GM20000 (cell line): Measurements from ENCODE around the gene STRA8.

Experiments
- DNase-seq: peaks from one replicate; pipeline ENCODE4 v3.0.0; 2012; ENCODE audit warnings: low spot score
- TF ChIP-seq, protein P1 (sequence below): IDR thresholded peaks from 2 replicates; pipeline ENCODE4 v1.5.1; 2012; ENCODE audit warnings: mild to moderate bottlenecking, control low read depth; ENCODE audit errors: extremely low read depth, missing control alignments

The STRA8 gene

DNA sequence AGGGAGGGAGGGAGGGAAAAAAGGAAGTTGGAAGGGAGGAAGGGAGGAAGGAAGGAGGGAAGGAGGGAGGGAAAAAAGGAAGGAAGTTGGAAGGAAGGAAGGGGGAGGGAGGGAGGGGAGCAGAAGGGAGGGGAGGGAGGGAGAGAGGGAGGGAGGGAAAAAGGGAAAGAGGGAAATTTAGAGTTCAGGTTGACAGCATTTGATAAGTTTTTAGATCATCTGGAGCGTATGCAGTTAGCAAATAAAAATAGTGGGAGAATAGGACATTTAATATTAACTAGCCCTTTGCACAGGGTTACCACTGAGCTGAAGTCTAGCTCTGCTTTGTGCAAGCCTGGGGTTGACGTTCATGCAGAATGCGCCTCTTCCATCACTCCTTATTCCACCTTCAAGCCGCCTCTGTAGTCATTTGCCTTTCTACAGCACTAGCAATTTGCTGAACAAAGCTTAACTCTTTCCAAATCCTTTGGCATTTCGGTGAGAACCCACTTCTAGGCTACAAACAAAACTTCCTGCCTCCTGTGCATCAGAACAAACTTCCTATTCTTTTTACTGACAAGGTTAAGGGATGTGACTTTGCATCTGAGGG lies 8.6 kb downstream of the STRA8 start:
- TF ChIP-seq, protein P1, sequence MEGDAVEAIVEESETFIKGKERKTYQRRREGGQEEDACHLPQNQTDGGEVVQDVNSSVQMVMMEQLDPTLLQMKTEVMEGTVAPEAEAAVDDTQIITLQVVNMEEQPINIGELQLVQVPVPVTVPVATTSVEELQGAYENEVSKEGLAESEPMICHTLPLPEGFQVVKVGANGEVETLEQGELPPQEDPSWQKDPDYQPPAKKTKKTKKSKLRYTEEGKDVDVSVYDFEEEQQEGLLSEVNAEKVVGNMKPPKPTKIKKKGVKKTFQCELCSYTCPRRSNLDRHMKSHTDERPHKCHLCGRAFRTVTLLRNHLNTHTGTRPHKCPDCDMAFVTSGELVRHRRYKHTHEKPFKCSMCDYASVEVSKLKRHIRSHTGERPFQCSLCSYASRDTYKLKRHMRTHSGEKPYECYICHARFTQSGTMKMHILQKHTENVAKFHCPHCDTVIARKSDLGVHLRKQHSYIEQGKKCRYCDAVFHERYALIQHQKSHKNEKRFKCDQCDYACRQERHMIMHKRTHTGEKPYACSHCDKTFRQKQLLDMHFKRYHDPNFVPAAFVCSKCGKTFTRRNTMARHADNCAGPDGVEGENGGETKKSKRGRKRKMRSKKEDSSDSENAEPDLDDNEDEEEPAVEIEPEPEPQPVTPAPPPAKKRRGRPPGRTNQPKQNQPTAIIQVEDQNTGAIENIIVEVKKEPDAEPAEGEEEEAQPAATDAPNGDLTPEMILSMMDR: no peak
- DNase-seq: no peak

DNA sequence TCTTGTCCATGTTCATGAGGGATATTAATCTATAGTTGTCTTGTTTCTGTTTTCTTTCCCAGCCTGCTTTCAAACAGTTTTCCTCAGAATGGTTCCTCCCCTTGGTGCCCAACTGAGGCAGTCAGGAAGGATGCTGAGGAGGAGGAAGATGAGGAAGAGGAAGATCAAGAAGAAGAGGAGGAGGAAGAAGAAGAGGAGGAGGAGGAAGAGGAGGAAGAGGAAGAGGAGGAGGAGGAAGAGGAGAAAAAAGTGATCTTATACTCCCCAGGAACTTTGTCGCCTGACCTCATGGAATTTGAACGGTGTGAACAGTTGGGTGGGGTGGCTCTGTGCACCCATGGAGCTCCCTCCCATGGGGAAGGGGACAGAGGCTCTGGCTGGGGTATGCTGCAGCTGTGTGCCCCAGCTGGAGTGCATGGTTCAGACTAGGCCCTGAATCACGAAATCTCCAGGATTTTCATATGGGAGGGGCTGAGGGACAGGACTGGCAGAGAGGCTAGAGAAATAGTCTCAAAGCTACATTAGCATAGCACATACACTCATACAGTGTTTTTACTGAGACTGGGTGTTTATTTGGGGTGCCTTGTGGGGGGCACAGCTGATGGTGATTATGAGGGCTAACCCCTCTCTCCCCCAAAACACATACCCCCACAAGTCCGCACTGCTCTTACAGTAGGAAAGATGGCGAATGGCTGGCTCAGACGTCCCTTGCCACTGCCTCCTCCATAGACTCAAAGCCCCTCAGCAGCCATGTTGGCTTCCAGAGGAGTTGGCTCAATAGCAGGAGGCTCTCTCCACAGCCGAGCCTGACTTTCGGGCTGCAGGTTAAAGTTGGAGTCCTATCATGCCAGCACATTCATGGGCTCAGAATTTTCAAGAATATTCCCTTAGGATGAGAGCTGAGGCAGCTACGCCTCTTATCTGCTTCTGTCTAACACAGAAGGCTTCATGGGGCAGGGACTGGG lies 11.9 kb downstream of the STRA8 start:
- DNase-seq: no peak
- TF ChIP-seq, protein P1: no peak

DNA sequence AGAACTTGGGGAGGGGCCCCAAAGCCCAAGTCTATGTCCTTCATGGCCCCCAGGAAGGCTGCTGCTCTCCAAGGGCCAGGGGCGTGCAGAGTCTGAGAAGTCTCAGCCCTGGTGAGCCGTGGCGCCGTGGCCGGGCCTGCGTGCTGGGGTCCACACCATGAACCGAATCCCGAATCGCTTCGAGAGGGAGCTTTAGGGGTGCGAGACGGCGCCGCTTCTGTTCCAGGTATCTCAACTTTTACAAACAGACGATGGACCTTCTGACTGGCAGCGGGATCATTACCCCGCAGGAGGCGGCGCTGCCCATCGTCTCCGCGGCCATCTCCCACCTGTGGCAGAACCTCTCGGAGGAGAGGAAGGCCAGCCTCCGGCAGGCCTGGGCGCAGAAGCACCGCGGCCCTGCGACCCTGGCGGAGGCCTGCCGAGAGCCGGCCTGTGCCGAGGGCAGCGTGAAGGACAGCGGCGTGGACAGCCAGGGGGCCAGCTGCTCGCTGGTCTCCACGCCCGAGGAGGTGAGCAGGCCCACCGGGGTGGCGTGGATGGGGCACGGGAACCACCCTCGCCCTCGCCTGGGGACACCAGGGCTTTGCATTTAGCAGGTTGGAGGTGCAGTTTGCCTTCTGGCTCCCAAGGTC lies 12.7 kb downstream of the STRA8 start:
- no peak for DNase-seq
- TF ChIP-seq, protein P1: no peak

DNA sequence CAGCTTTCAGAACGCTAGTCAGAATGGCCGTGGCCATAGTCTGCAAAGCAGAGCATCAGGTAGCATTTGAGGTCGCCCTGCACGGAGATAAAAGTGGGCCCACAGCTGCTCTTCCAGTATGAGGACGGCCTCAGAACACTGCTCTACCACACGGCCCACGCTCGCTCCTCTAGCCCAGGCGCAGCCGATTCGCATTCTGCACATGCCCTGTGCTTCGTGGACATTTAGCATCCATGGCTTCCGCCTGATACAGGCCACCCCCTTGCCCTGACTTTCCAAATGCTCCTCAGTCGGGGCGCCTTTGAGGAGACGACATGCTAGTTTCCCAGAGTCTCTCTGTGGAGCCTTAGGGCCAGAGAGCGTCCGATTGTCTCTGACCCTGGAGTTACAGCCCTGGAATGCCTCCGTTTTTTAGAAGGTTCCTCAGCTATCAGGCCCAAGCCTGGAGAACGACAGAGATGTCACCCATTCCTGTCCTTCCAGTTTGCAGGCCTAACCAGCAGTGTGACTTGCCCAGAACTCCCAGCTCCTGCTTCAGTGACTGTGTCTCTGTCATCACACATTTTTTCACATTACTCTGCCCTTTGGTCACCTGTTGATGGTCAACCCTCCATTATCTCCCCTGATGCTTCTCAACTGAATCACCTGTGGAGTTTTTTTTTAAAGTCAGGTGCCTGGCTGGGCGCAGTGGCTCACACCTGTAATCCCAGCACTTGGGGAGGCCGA lies 14.3 kb downstream of the STRA8 start:
- TF ChIP-seq, protein P1: no peak

DNA sequence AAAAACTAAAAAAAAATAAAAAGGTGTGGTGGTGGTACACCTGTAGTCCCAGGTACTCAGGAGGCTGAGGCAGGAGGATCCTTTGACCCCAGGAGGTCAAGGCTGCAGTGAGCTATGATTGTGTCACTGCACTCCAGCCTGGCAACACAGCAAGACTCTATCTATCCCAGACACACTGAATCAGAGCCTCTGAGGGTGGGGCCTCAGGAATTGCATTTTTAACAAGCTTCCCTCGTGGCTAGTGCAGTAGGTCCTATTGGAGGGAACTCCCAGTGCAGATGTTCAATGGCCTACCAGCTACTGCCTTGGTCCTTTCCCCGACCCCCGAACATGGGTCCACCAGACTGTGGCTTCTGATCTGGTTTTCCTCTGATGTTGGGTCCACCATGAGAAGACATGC lies 14.9 kb downstream of the STRA8 start:
- TF ChIP-seq, protein P1: no peak
- DNase-seq: no peak

More for the DNA sequence above, 14.3 kb downstream of the STRA8 start:
- no peak for DNase-seq

DNA sequence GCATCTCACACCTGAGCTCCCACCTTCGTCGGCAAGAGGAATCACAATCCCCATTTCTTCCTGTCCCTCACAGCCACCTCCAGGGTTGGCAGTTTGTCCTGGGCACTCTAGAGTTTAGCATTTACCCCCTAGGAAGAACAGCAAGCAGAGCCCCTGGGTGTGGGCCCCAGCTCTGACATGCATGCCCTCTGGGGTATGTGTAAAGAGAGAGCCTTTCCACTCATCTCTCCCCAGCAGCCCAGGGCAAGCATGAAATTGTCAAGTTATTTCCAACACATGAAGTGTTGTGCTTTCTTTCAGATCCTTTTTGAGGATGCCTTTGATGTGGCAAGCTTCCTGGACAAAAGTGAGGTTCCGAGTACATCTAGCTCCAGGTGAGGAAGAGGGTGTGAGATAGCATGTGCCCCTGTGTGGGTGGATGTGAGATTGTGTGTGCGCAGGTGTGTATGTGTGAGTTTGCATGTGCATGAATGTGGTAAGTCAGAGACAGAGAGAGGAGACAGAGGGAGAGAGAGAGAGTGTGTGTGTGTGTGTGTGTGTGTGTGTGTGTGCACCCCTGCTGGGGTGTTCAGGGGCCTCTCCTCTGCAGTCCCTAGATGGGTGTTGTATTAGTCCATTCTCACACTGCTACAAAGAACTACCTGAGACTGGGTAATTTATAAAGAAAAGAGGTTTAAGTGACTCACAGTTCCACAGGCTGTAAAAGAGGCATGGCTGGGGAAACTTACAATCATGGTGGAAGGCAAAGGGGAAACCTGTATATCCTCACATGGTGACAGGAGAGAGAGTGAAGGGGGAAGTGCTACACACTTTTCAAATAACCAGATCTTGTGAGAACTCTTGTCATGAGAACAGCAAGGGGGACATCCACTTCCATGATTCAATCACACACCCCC lies 18.1 kb downstream of the STRA8 start:
- TF ChIP-seq, protein P1: no peak
- peak; percentile 43 for DNase-seq
